PC-9 (cell line): Measurements from ENCODE around the gene HPDL.

Experiments used
- CTCF ChIP-seq: fragments of 200-600 bp; sonication (generic); conservative IDR thresholded peaks from 2 replicates; pipeline ENCODE4 v1.6.1; 2017; ENCODE audit warnings: mixed run types, antibody characterized with exemption, mild to moderate bottlenecking, moderate library complexity
- EZH2 ChIP-seq: fragments of 200-600 bp; sonication (generic); IDR thresholded peaks from 2 replicates; pipeline ENCODE4 v1.8.0; 2017; ENCODE audit warnings: antibody characterized with exemption, low read depth

GRCh38 chr1:45299296-45299695, 27.4 kb upstream of the HPDL start:
- no peak for TF ChIP-seq CTCF
- no peak for TF ChIP-seq EZH2
